IMR-90 (cell line): ENCODE data around the gene USP43. TPM values are rescaled to one million over a fixed set of nuclear protein-coding genes. Genes with fewer than 3 reads are reported as not detected.

Source experiments
- ATAC-seq: fragments of 200-7000 bp; cut with Tn5 transposase; 2 replicates; pipeline ENCODE4 v1.9.1; 2020; ENCODE audit warnings: low read depth, mild to moderate bottlenecking, moderate library complexity
- BruUV-seq: library from RNA; stranded (reverse); fragments of 400-500 nt; replicated peaks from 2 replicates; lab custom pipeline; 2021; lab: Mats Ljungman, UMichigan
- CTCF ChIA-PET: fragments of 300-600 bp; formaldehyde crosslinking; extraction: SDS; loops from one replicate; lab custom pipeline; 2021; ENCODE audit warnings: antibody characterized with exemption; lab: Yijun Ruan, JAX
- POLR2A ChIA-PET: fragments of 300-600 bp; sonication (Branson Sonifier 250); formaldehyde crosslinking; loops from one replicate; lab custom pipeline; 2022; ENCODE audit warnings: antibody characterized with exemption; ENCODE audit not compliant: unreplicated experiment; lab: Charles Lee
- DNase-seq: peaks from one replicate; pipeline ENCODE4 v3.0.0; 2013
- H2AFZ ChIP-seq: replicated peaks from 2 replicates; pipeline ENCODE3; 2013; ENCODE audit warnings: low read length, mild to moderate bottlenecking; ENCODE audit not compliant: poor library complexity
- H2AK5ac ChIP-seq: 2 replicates; pipeline ENCODE4 v1.6.1; 2013; ENCODE audit warnings: low read depth, low read length, inconsistent platforms
- H2AK9ac ChIP-seq: replicated peaks from 2 replicates; pipeline ENCODE3; 2013; ENCODE audit warnings: mild to moderate bottlenecking, low read depth, low read length, moderate library complexity; ENCODE audit not compliant: poor library complexity
- H2BK120ac ChIP-seq: 2 replicates; pipeline ENCODE4 v1.6.1; 2013; ENCODE audit warnings: low read depth, low read length, inconsistent platforms
- H2BK15ac ChIP-seq: 3 replicates; pipeline ENCODE4 v1.6.1; 2013; ENCODE audit warnings: low read depth, low read length, inconsistent platforms
- H2BK20ac ChIP-seq: 2 replicates; pipeline ENCODE4 v1.6.1; 2013; ENCODE audit warnings: low read depth, mild to moderate bottlenecking, inconsistent platforms, low read length, moderate library complexity
- H2BK5ac ChIP-seq: 2 replicates; pipeline ENCODE4 v1.6.1; 2013; ENCODE audit warnings: mild to moderate bottlenecking, low read depth, low read length, inconsistent platforms; ENCODE audit not compliant: poor library complexity, severe bottlenecking
- H3K14ac ChIP-seq: replicated peaks from 2 replicates; pipeline ENCODE4 v1.6.1; 2013; ENCODE audit warnings: low read depth, low read length, inconsistent platforms
- H3K18ac ChIP-seq: 2 replicates; pipeline ENCODE4 v1.6.1; 2013; ENCODE audit warnings: low read depth, low read length, control low read depth
- H3K23ac ChIP-seq: 2 replicates; pipeline ENCODE4 v1.6.1; 2013; ENCODE audit warnings: low read depth, low read length, inconsistent platforms
- H3K27ac ChIP-seq: 2 replicates; pipeline ENCODE4 v1.5.1; 2013; ENCODE audit warnings: mild to moderate bottlenecking, control low read depth, low read length; ENCODE audit not compliant: insufficient read depth
- H3K27me3 ChIP-seq: 2 replicates; pipeline ENCODE4 v1.6.1; 2013; ENCODE audit warnings: low read length; ENCODE audit not compliant: control insufficient read depth, insufficient read depth
- H3K36me3 ChIP-seq: 2 replicates; pipeline ENCODE4 v1.6.1; 2013; ENCODE audit warnings: low read length, mixed read lengths; ENCODE audit not compliant: control insufficient read depth, insufficient read depth
- H3K4ac ChIP-seq: 2 replicates; pipeline ENCODE4 v1.6.1; 2013; ENCODE audit warnings: low read depth, low read length, inconsistent platforms
- H3K4me1 ChIP-seq: 2 replicates; pipeline ENCODE4 v1.6.1; 2013; ENCODE audit warnings: low read length, mixed read lengths; ENCODE audit not compliant: control insufficient read depth, insufficient read depth
- H3K4me2 ChIP-seq: 2 replicates; pipeline ENCODE4 v1.6.1; 2013; ENCODE audit warnings: low read depth, mild to moderate bottlenecking, control low read depth, low read length, moderate library complexity
- H3K4me3 ChIP-seq: 2 replicates; pipeline ENCODE4 v1.5.1; 2013; ENCODE audit warnings: low read depth, mild to moderate bottlenecking, control low read depth, low read length, moderate library complexity; ENCODE audit not compliant: insufficient read depth
- H3K56ac ChIP-seq: 2 replicates; pipeline ENCODE4 v1.6.1; 2013; ENCODE audit warnings: low read length, inconsistent platforms; ENCODE audit not compliant: insufficient read depth; ENCODE audit errors: extremely low read depth
- H3K79me1 ChIP-seq, 2 experiments: 2 replicates each; pipeline ENCODE4 v1.6.1; 2013; ENCODE audit warnings: low read length in 2 of 2, inconsistent platforms in 1 of 2, low read depth in 1 of 2
- H3K9ac ChIP-seq: 2 replicates; pipeline ENCODE4 v1.6.1; 2013; ENCODE audit warnings: low read depth, low read length, control low read depth
- H3K9me1 ChIP-seq: 2 replicates; pipeline ENCODE4 v1.6.1; 2013; ENCODE audit warnings: low read length, inconsistent platforms; ENCODE audit not compliant: insufficient read depth
- H3K9me3 ChIP-seq: 2 replicates; pipeline ENCODE4 v1.6.1; 2013; ENCODE audit warnings: low read length; ENCODE audit not compliant: control insufficient read depth, insufficient read depth
- H4K20me1 ChIP-seq: 2 replicates; pipeline ENCODE4 v1.6.1; 2013; ENCODE audit warnings: low read length, inconsistent platforms; ENCODE audit not compliant: insufficient read depth
- H4K5ac ChIP-seq: 2 replicates; pipeline ENCODE4 v1.6.1; 2013; ENCODE audit warnings: mild to moderate bottlenecking, low read depth, low read length, control low read depth
- H4K8ac ChIP-seq, 2 experiments: 2 replicates each; pipeline ENCODE4 v1.6.1; 2013; ENCODE audit warnings: low read depth in 2 of 2, low read length in 2 of 2, control low read depth in 1 of 2, inconsistent platforms in 1 of 2
- H4K91ac ChIP-seq: 2 replicates; pipeline ENCODE4 v1.6.1; 2013; ENCODE audit warnings: low read depth, low read length, inconsistent platforms; ENCODE audit not compliant: insufficient read depth
- BHLHE40 ChIP-seq: fragments of 150-350 bp; IDR thresholded peaks from 2 replicates; pipeline ENCODE4 v1.6.1; 2016; ENCODE audit warnings: mild to moderate bottlenecking, low read depth, low read length
- CEBPB ChIP-seq: IDR thresholded peaks from 2 replicates; pipeline ENCODE4 v1.6.1; 2012; ENCODE audit warnings: low read depth, low read length, improper control_type of control experiment
- CHD1 ChIP-seq: IDR thresholded peaks from 2 replicates; pipeline ENCODE4 v1.6.1; 2012; ENCODE audit warnings: low read depth, low read length, improper control_type of control experiment
- CTCF ChIP-seq: conservative IDR thresholded peaks from 2 replicates; pipeline ENCODE4 v1.5.1; 2012; ENCODE audit warnings: mild to moderate bottlenecking, low read depth, low read length, improper control_type of control experiment
- FOS ChIP-seq: fragments of 150-350 bp; IDR thresholded peaks from 2 replicates; pipeline ENCODE4 v1.6.1; 2016; ENCODE audit warnings: low read depth, low read length
- MAFK ChIP-seq: IDR thresholded peaks from 2 replicates; pipeline ENCODE4 v1.6.1; 2012; ENCODE audit warnings: low read depth, low read length, improper control_type of control experiment
- MAZ ChIP-seq: IDR thresholded peaks from 2 replicates; pipeline ENCODE4 v1.6.1; 2012; ENCODE audit warnings: low read depth, mild to moderate bottlenecking, low read length, improper control_type of control experiment, moderate library complexity, borderline replicate concordance
- MXI1 ChIP-seq: IDR thresholded peaks from 2 replicates; pipeline ENCODE4 v1.6.1; 2012; ENCODE audit warnings: low read depth, mild to moderate bottlenecking, low read length, moderate library complexity, borderline replicate concordance
- NFE2L2 ChIP-seq: fragments of 150-350 bp; IDR thresholded peaks from 2 replicates; pipeline ENCODE4 v1.6.1; 2016; ENCODE audit warnings: low read depth, mild to moderate bottlenecking, low read length
- POLR2A ChIP-seq: IDR thresholded peaks from 2 replicates; pipeline ENCODE4 v1.6.1; 2012; ENCODE audit warnings: mild to moderate bottlenecking, low read depth, low read length
- RAD21 ChIP-seq: IDR thresholded peaks from 2 replicates; pipeline ENCODE4 v1.6.1; 2012; ENCODE audit warnings: low read length, improper control_type of control experiment
- RCOR1 ChIP-seq: IDR thresholded peaks from 2 replicates; pipeline ENCODE4 v1.6.1; 2012; ENCODE audit warnings: mild to moderate bottlenecking, low read length, improper control_type of control experiment; ENCODE audit not compliant: insufficient replicate concordance
- RFX5 ChIP-seq: IDR thresholded peaks from 2 replicates; pipeline ENCODE4 v1.8.0; 2012; ENCODE audit warnings: low read depth, mild to moderate bottlenecking, low read length, moderate library complexity
- SMC3 ChIP-seq: fragments of 150-350 bp; IDR thresholded peaks from 2 replicates; pipeline ENCODE4 v1.6.1; 2016; ENCODE audit warnings: low read depth, mild to moderate bottlenecking, antibody characterized with exemption, low read length, moderate library complexity
- WGBS, 2 experiments: methylation state at CpG; one replicate each; pipeline versions ENCODE4 v1.1.5 to v1.1.7; 2013; ENCODE audit warnings: missing lambda C conversion rate in 2 of 2; ENCODE audit not compliant: insufficient read length in 1 of 2; ENCODE audit errors: extremely low coverage in 2 of 2; 5-methylcytosine and 5-hydroxymethylcytosine counted together
- dilution Hi-C: fragments of 300-500 bp; cut with HindIII; formaldehyde crosslinking; loops from one replicate; pipeline ENCODE4 v1.14.3; 2018; ENCODE audit warnings: low sequenced_read_pairs; ENCODE audit not compliant: unreplicated experiment
- in situ Hi-C: fragments of 300-500 bp; cut with MboI; formaldehyde crosslinking; loops from 3 replicates; pipeline ENCODE4 v1.14.3; 2019; ENCODE audit warnings: low sequenced_read_pairs, inconsistent platforms, mixed read lengths
- intact Hi-C: fragments of 100-400 bp; cut with micrococcal nuclease; formaldehyde crosslinking; loops from 2 replicates; pipeline ENCODE4 v1.10.0; 2022
- polyA plus RNA-seq, 3 experiments: library from polyadenylated mRNA; depleted of rRNA; stranded (reverse); fragments of >200 nt; gene quantifications; 2 replicates each; pipeline ENCODE4 v1.2.3, GENCODE V29; 2012; ENCODE audit warnings: low replicate concordance in 1 of 3
- total RNA-seq: library from RNA; depleted of rRNA; stranded (reverse); fragments of >200 nt; gene quantifications from 2 replicates; pipeline ENCODE4 v1.2.3, GENCODE V29; 2012
- TF ChIP-seq, protein P1 (sequence below): fragments of 150-350 bp; IDR thresholded peaks from 2 replicates; pipeline ENCODE4 v1.6.1; 2016; ENCODE audit warnings: low read depth, mild to moderate bottlenecking, low read length, moderate library complexity, borderline replicate concordance
- TF ChIP-seq, protein P2 (sequence below): fragments of 150-350 bp; IDR thresholded peaks from 2 replicates; pipeline ENCODE4 v1.6.1; 2017; ENCODE audit warnings: mild to moderate bottlenecking, antibody characterized with exemption, low read length, low read depth

USP43 gene
- total and polyA plus RNA-seq, 2 of the 4 experiments (the other 2 are of a cell fraction): not detected

- ATAC-seq (no peak), DNase-seq (no peak)
- Histone ChIP-seq H3K9me3 (peaks cover 19% of the 10 kb centered on the region), H4K20me1 (no peaks in the 10 kb centered on the region), H4K5ac (no peak overlapping the region), H3K23ac (no peak overlapping the region), H3K18ac (no peak overlapping the region), H2BK120ac (no peak overlapping the region), H2AK5ac (no peak overlapping the region), H4K8ac (no peak overlapping the region), H2BK15ac (no peak overlapping the region), H3K4me1 (no peaks in the 10 kb centered on the region), H4K91ac (no peak overlapping the region), H3K36me3 (no peaks in the 10 kb centered on the region), H2AFZ (no peak overlapping the region), H3K79me1 (no peaks in the 10 kb centered on the region), H3K9me1 (no peaks in the 10 kb centered on the region), H3K27ac (no peak overlapping the region), H3K4ac (no peak overlapping the region), H3K4me2 (no peak overlapping the region), H3K9ac (no peak overlapping the region), H3K27me3 (no peaks in the 10 kb centered on the region), H3K56ac (no peak overlapping the region), H2AK9ac (no peak overlapping the region), H3K4me3 (no peak overlapping the region), H2BK5ac (no peak overlapping the region), H2BK20ac (no peak overlapping the region), H3K14ac (no peak overlapping the region)
- CTCF ChIA-PET: no interaction called here
- intact Hi-C loops: no loop called here
- no TSS peak for BruUV-seq
- in situ Hi-C loops: no loop called here
- TF ChIP-seq RAD21 (no peak), FOS (no peak), MAFK (no peak), BHLHE40 (no peak), CTCF (no peak), SMC3 (no peak), CEBPB (no peak), CHD1 (no peak), RFX5 (no peak), MXI1 (no peak), NFE2L2 (no peak), POLR2A (no peak), MAZ (no peak), RCOR1 (no peak)
- TF ChIP-seq, protein P1, sequence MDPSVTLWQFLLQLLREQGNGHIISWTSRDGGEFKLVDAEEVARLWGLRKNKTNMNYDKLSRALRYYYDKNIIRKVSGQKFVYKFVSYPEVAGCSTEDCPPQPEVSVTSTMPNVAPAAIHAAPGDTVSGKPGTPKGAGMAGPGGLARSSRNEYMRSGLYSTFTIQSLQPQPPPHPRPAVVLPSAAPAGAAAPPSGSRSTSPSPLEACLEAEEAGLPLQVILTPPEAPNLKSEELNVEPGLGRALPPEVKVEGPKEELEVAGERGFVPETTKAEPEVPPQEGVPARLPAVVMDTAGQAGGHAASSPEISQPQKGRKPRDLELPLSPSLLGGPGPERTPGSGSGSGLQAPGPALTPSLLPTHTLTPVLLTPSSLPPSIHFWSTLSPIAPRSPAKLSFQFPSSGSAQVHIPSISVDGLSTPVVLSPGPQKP: no peak
- TF ChIP-seq, protein P2, sequence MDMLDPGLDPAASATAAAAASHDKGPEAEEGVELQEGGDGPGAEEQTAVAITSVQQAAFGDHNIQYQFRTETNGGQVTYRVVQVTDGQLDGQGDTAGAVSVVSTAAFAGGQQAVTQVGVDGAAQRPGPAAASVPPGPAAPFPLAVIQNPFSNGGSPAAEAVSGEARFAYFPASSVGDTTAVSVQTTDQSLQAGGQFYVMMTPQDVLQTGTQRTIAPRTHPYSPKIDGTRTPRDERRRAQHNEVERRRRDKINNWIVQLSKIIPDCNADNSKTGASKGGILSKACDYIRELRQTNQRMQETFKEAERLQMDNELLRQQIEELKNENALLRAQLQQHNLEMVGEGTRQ: no peak
- dilution Hi-C loops: no loop called here
- WGBS, 2 experiments: 44% methylated on average over 3 of the region's 6 CpGs; no CpG with 5 or more reads in 1 of the 2 experiments
- POLR2A ChIA-PET: no interaction called here
These were observed 23.2 kb downstream of the USP43 start for GRCh38 chr17:9668517-9668916.
